NCI-H446 treated with DMSO at 0.1 percent for 48 hours (cell line): ENCODE results near the gene JPH4.

Experiments
- DNase-seq: peaks from one replicate; lab custom pipeline; 2025; lab: John Stamatoyannopoulos, UW

Gene JPH4

GRCh38 chr14:23525611-23526010, 53.0 kb downstream of the JPH4 start:
- DNase-seq: no peak

DNA sequence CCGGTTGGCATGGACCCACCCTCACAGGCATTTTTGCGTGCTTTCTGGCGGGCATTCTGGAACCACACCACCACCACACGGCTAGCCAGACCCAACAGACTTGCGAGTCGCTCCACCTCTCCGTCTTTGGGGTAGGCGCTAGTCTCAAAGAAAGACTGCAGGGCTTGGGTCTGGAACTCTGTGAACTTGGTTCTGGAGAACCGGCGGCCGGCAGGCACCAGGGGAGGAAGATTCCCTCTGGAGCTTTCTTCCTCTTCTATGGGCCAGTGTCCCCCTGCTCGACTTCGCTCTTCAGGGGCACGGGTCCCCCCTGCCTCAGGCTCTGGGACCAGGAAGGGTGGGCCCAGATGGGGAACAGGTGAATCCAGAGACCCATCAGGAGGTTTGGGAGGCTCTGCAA, 53.6 kb downstream of the JPH4 start:
- no peak for DNase-seq

GRCh38 chr14:23523229-23524016, 55.2 kb downstream of the JPH4 start:
- no peak for DNase-seq

DNA sequence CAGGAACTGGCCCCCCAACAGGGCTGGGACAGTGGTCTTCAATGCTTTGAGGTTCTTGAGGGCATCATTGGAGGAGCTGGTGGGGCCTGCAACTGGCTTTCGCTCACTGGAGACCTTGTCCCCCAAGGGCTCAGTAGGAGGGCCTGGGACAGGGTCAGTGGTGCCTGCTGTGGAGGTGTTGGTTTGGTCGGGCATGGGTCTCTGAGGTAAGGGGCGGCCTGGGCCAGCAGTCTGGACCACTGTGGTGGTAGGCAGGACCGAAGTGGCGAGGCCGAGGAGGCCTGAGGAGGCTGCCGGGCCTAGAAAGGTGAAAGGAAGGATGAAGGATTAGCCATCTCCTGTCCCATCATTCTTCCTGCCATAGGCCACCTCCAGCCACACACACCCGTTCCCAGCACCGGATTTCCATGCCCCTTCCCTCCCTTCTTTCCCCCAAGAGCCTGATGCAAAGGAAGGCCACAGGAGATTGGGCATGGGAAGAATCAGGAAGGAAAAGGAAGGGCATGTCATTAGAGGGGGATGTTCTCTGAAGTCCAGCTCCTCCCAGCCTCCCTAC, 55.9 kb downstream of the JPH4 start:
- DNase-seq: no peak

DNA sequence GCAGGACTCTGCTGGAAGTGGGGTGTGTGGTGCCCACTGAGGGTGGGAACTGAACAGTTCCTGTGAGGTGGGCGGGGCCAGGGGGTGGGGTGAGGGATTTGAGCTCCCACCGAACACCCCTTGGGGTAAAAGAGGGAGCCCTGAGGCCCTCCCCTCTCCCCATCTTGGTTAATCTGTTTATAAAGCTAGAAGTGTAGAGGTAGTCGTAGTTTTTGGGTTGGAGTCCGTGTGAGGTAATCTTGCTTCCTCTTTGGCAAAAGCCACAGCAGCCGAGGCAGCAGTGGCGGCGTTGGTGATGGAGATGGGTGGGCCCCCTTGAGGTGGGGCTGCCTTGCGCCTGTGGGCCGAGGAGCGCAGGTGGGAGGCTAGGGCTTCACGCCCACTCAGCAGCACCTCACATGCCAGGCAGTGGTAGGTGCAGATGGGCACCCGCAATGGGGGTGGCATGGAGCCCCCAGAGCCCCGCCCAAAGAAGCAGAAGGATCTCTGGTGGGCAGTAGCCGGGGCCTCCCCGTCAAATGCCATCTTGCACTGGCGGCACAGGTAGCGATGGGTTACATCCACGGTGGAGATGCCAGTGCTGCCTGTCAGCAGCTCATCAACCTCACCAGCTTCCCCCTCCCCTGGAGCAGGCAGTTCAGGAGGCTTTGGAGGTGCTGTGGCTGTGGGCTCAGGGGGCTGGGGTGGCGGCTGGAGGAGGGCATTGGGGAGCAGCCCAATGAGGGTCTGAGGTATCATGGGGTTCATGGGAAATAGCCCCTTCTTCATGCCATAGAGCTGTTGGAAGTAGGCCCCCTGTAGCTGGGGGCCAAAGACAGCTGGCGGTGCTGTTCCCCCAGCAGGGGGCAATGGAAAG, 56.6 kb downstream of the JPH4 start:
- no peak for DNase-seq

DNA sequence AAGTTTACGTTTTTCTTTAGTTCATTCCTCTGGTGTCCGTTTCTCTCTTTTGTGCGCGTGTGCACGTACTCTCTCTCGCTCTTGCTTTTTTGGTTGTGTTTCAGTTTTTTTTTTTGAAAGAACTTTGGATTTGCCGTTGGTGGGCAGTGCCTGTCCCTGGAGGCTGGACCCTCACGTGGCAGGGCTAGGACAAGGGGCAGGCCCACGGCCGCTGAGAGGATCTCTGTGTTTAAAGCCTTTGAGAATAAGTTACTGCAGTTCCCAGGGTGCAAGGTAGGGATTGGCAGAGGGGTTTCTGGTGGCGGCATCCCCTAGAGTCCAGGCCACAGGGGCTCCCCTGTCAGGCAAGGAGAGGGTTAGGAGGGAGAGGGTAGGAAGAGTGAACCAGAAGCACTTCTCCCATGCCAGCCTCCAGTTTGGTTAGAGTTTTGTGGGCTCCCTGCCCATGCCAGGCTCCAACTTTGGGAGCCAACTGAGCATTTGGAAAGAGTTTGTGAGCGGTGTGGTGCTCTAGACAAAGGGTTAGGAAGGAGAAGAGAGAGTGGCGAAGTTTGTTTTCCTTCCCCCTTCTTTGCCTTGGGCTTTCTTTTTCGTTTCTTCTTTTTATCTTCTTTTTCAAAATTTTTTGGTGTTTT, 57.6 kb downstream of the JPH4 start:
- DNase-seq: no peak

DNA sequence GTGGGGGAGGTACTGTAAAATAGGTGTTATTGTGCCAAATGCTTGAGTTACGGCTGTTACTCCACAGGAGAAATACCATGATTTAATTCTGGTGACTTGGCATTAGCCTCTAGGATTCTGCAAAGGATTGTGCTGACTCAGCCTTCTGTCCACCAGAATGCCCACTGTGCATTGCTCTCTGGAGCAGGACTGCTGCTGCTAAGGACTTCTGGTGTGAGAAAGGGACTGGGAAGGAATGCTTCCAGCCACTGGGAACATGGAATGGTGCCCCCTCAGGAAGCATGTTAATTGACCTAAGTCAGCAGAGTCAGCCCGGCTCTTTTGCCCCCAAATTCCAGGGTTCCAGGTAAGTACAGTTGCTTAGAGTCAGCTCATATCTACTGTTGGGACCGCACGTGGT, 59.9 kb downstream of the JPH4 start:
- DNase-seq: peak; percentile 3
